Activated CD4-positive, alpha-beta T cell treated with anti-CD3 and anti-CD28 coated beads for 24 hours (primary cell): ENCODE measurements around the gene SMCO4.

Experiments
- DNase-seq, 2 donors: peaks; one replicate each; pipeline ENCODE4 v3.0.0-alpha.2; 2020; ENCODE audit warnings: low read depth in 2 of 2

Gene SMCO4

GRCh38 chr11:93504110-93505095, 38.8 kb downstream of the SMCO4 start:
- no peak for DNase-seq

DNA sequence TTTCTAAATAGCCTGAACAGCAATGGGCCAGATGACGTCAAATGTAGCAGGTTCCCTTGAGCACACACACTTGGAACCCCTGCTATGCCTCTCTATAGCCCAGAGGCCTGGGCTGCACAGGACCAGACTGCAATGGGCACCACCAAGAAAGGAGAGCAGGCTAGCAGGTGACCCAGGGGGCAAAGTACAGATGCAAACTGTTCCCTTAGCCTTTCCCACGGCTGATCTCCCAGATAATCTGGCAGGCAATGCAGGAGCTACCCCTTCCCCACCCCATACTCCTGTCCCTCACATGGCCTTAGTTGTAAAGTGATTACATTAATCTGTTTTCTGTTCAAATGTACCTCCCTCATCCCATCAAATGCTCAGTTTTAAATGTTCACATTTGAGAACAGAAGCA, 41.3 kb downstream of the SMCO4 start:
- no peak for DNase-seq

DNA sequence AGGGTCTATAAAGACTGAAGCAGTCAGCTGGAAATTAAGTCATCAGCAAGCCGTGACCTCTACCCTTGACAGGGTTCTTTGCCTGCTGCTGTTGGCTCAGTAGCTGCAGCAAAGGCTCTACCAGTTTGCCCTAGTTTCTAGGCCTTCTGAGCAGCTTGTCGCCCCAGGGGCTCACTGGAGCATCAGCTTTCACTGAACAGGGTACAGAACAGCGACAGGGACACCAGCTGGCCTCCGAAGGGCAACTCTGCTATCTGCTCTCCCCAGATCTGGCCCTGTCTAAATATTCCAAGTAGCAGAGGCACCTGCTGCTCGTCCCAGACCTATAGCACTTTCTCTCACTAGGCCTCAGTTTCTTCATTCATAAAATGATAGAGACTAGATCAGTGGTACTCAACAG, 42.4 kb downstream of the SMCO4 start:
- no peak for DNase-seq

- no peak for DNase-seq
Observed at GRCh38 chr11:93498641-93499040, 44.5 kb downstream of the SMCO4 start.

- no peak for DNase-seq
Observed at GRCh38 chr11:93498161-93498560, 45.0 kb downstream of the SMCO4 start.

GRCh38 chr11:93497596-93497995, 45.6 kb downstream of the SMCO4 start:
- no peak for DNase-seq

- DNase-seq, result no peak
Observed at GRCh38 chr11:93494357-93494756, 48.8 kb downstream of the SMCO4 start.

GRCh38 chr11:93493252-93493897, 49.8 kb downstream of the SMCO4 start:
- no peak for DNase-seq

GRCh38 chr11:93492464-93493251, 50.5 kb downstream of the SMCO4 start:
- no peak for DNase-seq

GRCh38 chr11:93491973-93492372, 51.2 kb downstream of the SMCO4 start:
- DNase-seq, result no peak

DNA sequence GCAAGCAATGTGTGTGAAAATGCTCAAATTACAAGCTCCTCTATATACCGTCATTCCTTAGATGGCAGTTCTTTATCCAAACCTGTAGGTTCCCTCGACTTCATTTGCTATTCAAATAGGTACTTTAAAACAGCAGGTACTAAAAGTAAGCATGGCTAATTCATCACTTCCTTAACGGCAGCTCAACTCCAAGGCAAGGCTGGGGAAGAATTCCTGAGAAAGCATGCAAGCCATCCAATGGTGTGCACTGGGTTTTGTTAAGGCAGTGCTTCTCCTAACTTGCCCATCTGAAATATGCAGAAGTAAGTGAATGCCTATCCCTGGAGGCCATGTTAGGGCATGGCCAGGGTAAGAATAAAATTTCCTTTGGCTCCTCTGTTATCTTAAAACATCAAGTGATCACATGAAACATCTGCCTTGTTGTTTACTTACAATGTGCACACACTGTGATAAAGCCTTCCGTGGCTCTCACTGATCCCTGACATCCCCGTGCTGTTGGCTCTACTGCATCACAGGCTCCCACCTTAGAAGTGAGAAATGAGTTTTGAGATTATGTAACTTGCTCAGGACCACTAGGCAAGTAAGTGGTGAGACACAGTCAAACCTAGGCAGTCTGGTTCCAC, 52.1 kb downstream of the SMCO4 start:
- no peak for DNase-seq

DNA sequence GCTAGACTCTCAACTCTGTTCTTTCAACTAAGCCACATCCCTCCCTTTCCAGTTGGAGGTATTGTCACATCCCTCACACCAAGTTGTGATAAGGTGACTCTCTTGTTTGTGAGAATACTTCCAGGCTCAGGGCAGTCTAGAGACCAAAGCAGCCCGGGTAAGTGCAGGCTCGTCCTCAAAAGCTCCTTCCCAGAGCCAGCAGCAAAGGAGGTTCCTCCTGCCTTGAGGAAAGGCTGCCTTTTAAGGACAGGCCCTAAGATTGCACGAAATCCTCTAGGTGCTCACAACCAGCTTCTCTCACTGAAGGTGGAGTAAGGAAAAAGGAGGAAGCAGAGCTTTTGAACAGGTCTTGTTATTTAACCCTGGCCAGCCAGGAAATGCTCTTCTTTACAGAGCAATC, 53.4 kb downstream of the SMCO4 start:
- no peak for DNase-seq

GRCh38 chr11:93487032-93487483, 56.1 kb downstream of the SMCO4 start:
- no peak for DNase-seq

DNA sequence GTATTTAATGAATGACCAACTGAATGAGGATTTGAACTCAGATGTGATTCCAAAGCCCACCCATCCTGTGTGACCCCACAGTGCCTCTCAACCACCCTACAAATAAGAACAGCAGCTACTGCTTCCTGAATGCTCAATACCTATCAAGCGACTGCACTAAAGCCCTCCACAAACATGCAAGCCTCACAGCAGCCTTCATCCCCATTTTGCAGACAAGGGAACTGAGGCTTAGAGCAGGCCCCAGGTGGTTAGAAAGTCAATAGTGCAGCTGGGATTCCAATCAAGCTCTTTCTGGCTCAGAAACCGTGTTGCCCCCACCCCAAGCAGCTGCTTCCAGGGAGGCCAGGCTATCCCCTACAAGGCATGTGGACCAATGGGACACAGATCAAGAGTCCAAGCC, 57.2 kb downstream of the SMCO4 start:
- no peak for DNase-seq

GRCh38 chr11:93484716-93485115, 58.5 kb downstream of the SMCO4 start:
- no peak for DNase-seq

- DNase-seq, result no peak
Observed at GRCh38 chr11:93482556-93482955, 60.6 kb downstream of the SMCO4 start.

GRCh38 chr11:93481696-93482095, 61.5 kb downstream of the SMCO4 start:
- DNase-seq, result no peak

DNA sequence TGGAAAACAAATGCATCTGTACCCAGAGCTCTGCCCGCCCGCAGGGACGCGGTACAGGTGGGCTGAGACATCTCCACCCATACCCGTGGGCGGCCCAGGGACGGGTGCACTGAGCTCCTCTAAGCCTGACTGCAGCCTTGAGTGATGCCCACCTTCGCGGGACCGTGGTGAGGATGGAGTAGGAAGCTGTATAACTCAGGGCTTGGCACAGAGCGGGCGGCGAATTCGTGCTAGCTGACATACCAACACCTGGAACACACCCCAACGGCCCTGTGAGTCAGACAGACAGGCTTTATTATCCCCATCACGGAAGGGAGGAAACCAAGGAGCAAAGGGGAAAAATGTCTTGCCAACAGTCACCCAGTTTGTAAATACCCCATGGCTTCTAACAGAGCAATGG, 61.9 kb downstream of the SMCO4 start:
- no peak for DNase-seq

GRCh38 chr11:93480756-93481155, 62.4 kb downstream of the SMCO4 start:
- no peak for DNase-seq

GRCh38 chr11:93480256-93480655, 62.9 kb downstream of the SMCO4 start:
- no peak for DNase-seq

- no peak for DNase-seq
Observed at GRCh38 chr11:93478841-93479240, 64.3 kb downstream of the SMCO4 start.
